ENCODE results near the gene H3-3A. TPM values are rescaled to one million over a fixed set of nuclear protein-coding genes. Genes with fewer than 3 reads are reported as not detected.

Gene H3-3A
- total RNA-seq, 4 donors from 2014 or later, result 261 to 572 (median 348) TPM

- Histone ChIP-seq H3K9me3 (no peaks in the 10 kb centered on the region), H3K27me3 (no peaks in the 10 kb centered on the region), H3K27ac (peak overlapping the region; percentile 98 to 99), H3K4me3 (peak overlapping the region; percentile 86 to 91), H3K4me1 (peaks cover 4 to 11% of the 10 kb centered on the region in 2 donors), H3K36me3 (no peaks in the 10 kb centered on the region)
- intact Hi-C loops (cut with DNase I; ENCODE audit: low total_unique reads), result loop anchor here (5.0 kb wide), 2 partner anchors 57 to 68 kb away; partner anchors contain the start of gene SDE2
- peak; percentile 32 to 55 for DNase-seq
- peak; percentile 36 to 84 (median 74) for TF ChIP-seq CTCF (IDR thresholded peaks at IDR 0.05)
- TF ChIP-seq POLR2A (IDR thresholded peaks at IDR 0.05), result no peak
Measured at GRCh38 chr1:226064816-226065248, 2.3 kb downstream of the H3-3A start.

GRCh38 chr1:226066415-226067078 is 4.0 kb downstream of the H3-3A start:
- TF ChIP-seq POLR2A (IDR thresholded peaks at IDR 0.05) (no peak), CTCF (IDR thresholded peaks at IDR 0.05) (no peak)
- DNase-seq, result no peak
- no peaks in the 10 kb centered on the region for H3K9me3 ChIP-seq
- intact Hi-C loops (cut with DNase I; ENCODE audit: low total_unique reads), result loop anchor here (5.0 kb wide), 1 partner anchor 56 kb away; no protein-coding TSS in a partner anchor
- no peak overlapping the region for H3K27ac ChIP-seq
- H3K4me1 ChIP-seq, result peaks cover 4 to 11% of the 10 kb centered on the region in 2 donors
- H3K27me3 ChIP-seq, result no peaks in the 10 kb centered on the region
- no peak overlapping the region for H3K4me3 ChIP-seq
- no peaks in the 10 kb centered on the region for H3K36me3 ChIP-seq

DNA sequence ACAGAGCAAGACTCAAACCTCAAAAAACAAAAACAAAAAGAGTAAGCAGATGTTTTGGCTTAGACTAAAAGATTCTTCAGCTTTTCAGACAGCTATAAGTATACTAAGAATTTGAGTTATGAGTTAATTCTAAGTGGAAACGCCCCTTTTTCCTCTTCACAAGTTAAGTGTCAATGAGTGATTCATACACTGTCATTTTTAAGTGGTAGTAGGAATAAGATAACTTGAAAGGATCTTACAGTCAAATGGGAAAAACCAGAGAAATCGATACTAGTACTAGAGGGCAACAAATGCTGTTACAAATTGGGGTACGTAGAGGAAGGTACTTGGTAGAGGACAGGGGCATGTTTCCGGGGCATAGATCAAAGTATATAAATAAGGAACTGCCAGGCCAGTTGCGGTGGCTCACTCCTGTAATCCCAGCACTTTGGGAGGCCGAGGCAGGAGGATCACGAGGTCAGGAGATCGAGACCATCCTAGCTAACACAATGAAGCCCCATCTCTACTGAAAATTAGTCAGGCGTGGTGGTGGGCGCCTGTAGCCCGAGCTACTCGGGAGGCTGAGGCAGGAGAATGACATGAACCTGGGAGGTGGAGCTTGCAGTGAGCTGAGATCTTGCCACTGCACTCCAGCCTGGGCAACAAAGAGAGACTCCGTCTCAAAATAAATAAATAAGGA is 7.4 kb downstream of the H3-3A start:
- no peaks in the 10 kb centered on the region for H3K36me3 ChIP-seq
- H3K27ac ChIP-seq, result no peak overlapping the region
- intact Hi-C loops (cut with DNase I; ENCODE audit: low total_unique reads), result loop anchor here (5.0 kb wide), 1 partner anchor 52 kb away; no protein-coding TSS in a partner anchor
- H3K27me3 ChIP-seq, result no peaks in the 10 kb centered on the region
- H3K4me3 ChIP-seq, result no peak overlapping the region
- peaks cover 4 to 11% of the 10 kb centered on the region in 2 donors for H3K4me1 ChIP-seq
- H3K9me3 ChIP-seq, result no peaks in the 10 kb centered on the region
- DNase-seq, result no peak
- no peak for TF ChIP-seq CTCF (IDR thresholded peaks at IDR 0.05)
- no peak for TF ChIP-seq POLR2A (IDR thresholded peaks at IDR 0.05)

- intact Hi-C loops (cut with DNase I; ENCODE audit: low total_unique reads), result no loop called here
- no peaks in the 10 kb centered on the region for H3K9me3 ChIP-seq
- no peaks in the 10 kb centered on the region for H3K36me3 ChIP-seq
- H3K27me3 ChIP-seq, result no peaks in the 10 kb centered on the region
- H3K4me1 ChIP-seq, result no peaks in the 10 kb centered on the region
- no peak overlapping the region for H3K27ac ChIP-seq
- DNase-seq, result no peak
- TF ChIP-seq CTCF (IDR thresholded peaks at IDR 0.05) (no peak), POLR2A (IDR thresholded peaks at IDR 0.05) (no peak)
- no peak overlapping the region for H3K4me3 ChIP-seq
Measured at GRCh38 chr1:226072347-226072746, 9.8 kb downstream of the H3-3A start.

Data from uterus (tissue), 4 donors.